ENCODE results near the gene FBXW5. TPM values are rescaled to one million over a fixed set of nuclear protein-coding genes. Genes with fewer than 3 reads are reported as not detected.

Gene FBXW5
- total and polyA plus RNA-seq, 8 donors: 56.2 to 117 (median 64.1) TPM

DNA sequence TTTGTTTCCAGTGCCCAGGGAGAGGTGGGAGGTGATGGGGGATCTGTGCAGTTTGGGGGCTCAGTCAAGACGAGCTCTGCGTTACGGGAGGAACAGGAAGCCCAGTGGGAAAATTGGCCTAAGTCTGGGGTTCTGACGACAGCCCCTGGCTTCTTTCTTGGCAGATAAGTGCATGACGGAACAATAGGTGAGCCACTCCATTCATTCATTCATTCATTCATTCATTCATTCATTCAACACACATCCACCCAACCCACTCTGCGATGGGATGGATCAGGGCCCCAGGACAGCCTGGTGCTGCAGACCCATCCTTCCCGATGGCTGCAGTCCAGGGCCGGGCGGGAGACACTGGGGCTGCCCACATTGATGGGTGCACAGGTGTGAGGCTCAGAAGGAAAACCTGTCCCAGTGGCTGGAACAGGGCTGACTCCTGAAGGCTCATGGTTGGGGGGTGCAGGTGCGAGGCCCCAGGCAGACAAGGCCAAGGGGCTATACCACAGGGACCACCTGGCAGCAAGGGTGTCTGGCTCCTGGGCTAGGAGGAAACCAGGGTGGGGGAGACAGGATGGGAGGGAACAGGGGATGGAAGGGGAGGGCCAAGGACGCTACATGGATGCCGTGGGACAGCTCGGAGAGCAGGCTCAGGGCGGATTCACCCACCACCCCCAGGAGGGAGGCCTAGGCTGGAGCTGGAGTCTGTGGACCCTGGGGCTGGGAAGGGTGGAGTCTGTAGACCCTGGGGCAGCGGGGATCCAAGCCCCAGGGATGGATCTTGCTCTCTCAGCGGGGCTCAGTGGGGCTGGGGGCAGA is 36.3 kb upstream of the FBXW5 start:
- TF ChIP-seq, protein P1, sequence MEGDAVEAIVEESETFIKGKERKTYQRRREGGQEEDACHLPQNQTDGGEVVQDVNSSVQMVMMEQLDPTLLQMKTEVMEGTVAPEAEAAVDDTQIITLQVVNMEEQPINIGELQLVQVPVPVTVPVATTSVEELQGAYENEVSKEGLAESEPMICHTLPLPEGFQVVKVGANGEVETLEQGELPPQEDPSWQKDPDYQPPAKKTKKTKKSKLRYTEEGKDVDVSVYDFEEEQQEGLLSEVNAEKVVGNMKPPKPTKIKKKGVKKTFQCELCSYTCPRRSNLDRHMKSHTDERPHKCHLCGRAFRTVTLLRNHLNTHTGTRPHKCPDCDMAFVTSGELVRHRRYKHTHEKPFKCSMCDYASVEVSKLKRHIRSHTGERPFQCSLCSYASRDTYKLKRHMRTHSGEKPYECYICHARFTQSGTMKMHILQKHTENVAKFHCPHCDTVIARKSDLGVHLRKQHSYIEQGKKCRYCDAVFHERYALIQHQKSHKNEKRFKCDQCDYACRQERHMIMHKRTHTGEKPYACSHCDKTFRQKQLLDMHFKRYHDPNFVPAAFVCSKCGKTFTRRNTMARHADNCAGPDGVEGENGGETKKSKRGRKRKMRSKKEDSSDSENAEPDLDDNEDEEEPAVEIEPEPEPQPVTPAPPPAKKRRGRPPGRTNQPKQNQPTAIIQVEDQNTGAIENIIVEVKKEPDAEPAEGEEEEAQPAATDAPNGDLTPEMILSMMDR (IDR thresholded peaks at IDR 0.05): no peak
- Histone ChIP-seq H3K36me3 (no peaks in the 10 kb centered on the region), H3K27ac (no peak overlapping the region), H3K9me3 (no peaks in the 10 kb centered on the region), H3K4me1 (no peaks in the 10 kb centered on the region), H3K27me3 (peaks cover 0 to 4% (median 0%) of the 10 kb centered on the region in 4 donors), H3K4me3 (no peak overlapping the region)
- peak in 1 of 6 donors; percentile 50 for DNase-seq
- no peak for FAIRE-seq
- no peak for ATAC-seq
- intact Hi-C loops (cut with DNase I): no loop called here
- WGBS, 2 donors: 90 to 91% methylated on average over 16 of the region's 16 CpGs

DNA sequence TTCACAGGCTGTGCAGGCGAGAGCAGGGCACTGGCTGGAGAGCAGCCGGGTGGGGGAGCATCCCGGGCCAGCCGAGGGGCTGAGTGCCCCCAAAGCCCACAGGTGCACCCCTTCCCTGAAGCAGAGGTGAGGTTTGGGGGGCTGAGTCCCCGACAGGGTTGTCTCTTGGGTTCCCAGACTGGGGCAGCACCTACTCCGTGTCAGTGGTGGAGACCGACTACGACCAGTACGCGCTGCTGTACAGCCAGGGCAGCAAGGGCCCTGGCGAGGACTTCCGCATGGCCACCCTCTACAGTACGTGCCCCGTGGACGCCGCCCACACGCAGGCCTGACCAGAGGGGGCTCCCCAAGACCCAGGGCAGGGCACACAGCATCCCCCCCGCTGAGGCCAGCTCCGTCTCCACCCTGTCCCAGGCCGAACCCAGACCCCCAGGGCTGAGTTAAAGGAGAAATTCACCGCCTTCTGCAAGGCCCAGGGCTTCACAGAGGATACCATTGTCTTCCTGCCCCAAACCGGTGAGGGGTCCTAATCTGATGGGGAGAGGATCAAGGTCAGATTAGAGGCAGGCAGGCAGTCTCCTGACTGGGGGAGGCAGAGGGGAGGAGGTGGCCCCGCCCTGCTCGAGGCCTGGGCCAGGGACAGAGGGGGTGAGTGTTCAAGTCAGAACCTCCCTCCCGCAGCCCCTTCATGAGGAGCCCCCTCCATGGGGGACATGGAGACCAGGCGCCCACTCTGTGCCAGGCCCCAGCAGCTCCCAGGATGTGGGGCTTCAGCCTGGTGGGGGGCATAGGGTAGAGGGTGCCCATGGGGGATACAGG is 35.4 kb upstream of the FBXW5 start:
- peak in 2 of 6 donors; percentile 29 to 72 for DNase-seq
- H3K4me3 ChIP-seq: no peak overlapping the region
- TF ChIP-seq, protein P1 (IDR thresholded peaks at IDR 0.05): no peak
- no peaks in the 10 kb centered on the region for H3K9me3 ChIP-seq
- 84 to 85% methylated on average over 26 of the region's 26 CpGs for WGBS, 2 donors
- intact Hi-C loops (cut with DNase I): no loop called here
- FAIRE-seq: no peak
- no peak for ATAC-seq
- no peak overlapping the region for H3K27ac ChIP-seq
- H3K27me3 ChIP-seq: no peaks in the 10 kb centered on the region
- no peaks in the 10 kb centered on the region for H3K36me3 ChIP-seq
- H3K4me1 ChIP-seq: no peaks in the 10 kb centered on the region

DNA sequence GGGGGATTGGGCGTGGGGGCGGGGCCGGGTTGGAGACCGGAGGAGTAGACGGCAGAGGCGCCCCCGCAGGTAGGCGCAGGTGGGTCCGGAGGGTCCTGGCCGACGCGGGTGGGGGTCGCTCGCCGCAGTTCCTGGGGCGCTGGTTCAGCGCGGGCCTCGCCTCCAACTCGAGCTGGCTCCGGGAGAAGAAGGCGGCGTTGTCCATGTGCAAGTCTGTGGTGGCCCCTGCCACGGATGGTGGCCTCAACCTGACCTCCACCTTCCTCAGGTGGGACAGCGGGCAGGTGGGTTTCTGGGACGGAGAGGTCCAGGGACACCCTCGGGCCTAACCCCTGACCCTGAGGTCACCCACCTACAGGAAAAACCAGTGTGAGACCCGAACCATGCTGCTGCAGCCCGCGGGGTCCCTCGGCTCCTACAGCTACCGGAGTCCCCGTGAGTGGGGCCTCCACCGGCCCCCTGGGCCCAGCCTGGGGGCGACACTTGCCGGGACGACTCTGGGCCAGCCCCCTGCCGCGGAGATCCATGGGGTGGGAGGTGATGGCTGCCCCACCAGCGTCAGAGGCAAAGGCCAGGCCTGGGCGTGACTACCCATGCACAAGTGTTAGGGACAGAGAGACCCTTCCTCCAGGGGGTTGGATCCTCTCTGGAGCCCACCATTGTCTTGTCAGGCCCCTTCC is 34.5 kb upstream of the FBXW5 start:
- DNase-seq (peak in 1 of 6 donors; percentile 62), FAIRE-seq (no peak), ATAC-seq (no peak)
- no peaks in the 10 kb centered on the region for H3K36me3 ChIP-seq
- no peak overlapping the region for H3K4me3 ChIP-seq
- no peak overlapping the region for H3K27ac ChIP-seq
- 54 to 57% methylated on average over 40 to 41 of the region's 41 CpGs for WGBS, 2 donors
- no peaks in the 10 kb centered on the region for H3K9me3 ChIP-seq
- TF ChIP-seq, protein P1 (IDR thresholded peaks at IDR 0.05): no peak
- intact Hi-C loops (cut with DNase I): no loop called here
- H3K27me3 ChIP-seq: no peaks in the 10 kb centered on the region
- no peaks in the 10 kb centered on the region for H3K4me1 ChIP-seq

DNA sequence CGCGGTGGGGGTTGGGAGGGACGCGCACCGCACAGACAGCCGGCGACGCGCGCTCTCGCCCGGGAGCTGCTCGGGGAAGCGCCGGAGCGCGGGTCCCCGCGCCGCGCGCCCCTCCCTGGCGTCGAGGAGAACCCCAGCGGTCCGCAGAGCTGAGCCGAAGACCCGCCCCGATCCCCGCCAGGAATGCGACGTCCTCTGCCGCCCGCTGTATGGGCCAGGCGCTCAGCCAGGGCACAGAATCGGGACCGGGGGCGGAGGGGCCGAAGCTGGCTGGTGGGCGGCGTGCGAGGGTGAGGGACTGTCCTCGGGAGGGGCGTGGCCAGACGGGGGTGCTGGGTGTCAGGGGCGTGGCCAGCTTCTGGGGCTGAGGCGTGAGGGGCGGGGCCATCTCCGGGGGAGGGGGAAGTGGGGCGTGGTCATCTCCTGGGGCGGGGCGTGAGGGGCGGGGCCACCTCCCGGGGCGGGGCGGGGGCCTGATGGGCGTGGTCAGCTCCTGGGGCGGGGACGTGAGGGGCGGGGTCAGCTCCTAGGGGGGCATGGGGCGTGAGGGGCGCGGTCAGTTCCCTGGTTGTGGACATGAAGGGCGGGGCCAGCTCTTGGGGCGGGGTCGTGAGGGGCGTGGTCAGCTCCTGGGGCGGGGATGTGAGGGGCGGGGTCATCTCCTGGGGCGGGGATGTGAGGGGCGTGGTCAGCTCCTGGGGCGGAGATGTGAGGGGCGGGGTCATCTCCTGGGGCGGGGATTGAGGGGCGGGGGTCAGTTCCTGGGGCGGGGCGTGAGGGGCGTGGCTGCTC is 33.7 kb upstream of the FBXW5 start:
- ATAC-seq (peak; percentile 31 to 73 (median 55)), DNase-seq (peak in 4 of 6 donors; percentile 34 to 75 (median 56)), FAIRE-seq (no peak)
- H3K4me1 ChIP-seq: no peaks in the 10 kb centered on the region
- no peaks in the 10 kb centered on the region for H3K27me3 ChIP-seq
- intact Hi-C loops (cut with DNase I): no loop called here
- no peak overlapping the region for H3K27ac ChIP-seq
- H3K9me3 ChIP-seq: no peaks in the 10 kb centered on the region
- no peaks in the 10 kb centered on the region for H3K36me3 ChIP-seq
- WGBS, 2 donors: 3% methylated on average over 63 to 78 of the region's 78 CpGs
- TF ChIP-seq, protein P1 (IDR thresholded peaks at IDR 0.05): no peak
- H3K4me3 ChIP-seq: peak overlapping the region in 3 of 4 donors; percentile 8 to 41 (median 38)
